K562 (cell line): ENCODE measurements around the gene DENND1A. TPM values are rescaled to one million over a fixed set of nuclear protein-coding genes. Genes with fewer than 3 reads are reported as not detected.

Experiments
- ATAC-seq: fragments of 200-7000 bp; cut with Tn5 transposase; 3 replicates; pipeline ENCODE4 v1.9.1; 2020; ENCODE audit warnings: moderate library complexity
- BruUV-seq: library from RNA; stranded (reverse); fragments of 400-500 nt; replicated peaks from 2 replicates; lab custom pipeline; 2021; lab: Mats Ljungman, UMichigan
- CTCF ChIA-PET: fragments of 300-600 bp; formaldehyde crosslinking; extraction: SDS; loops from one replicate; lab custom pipeline; 2021; ENCODE audit warnings: low intra/inter-chr PET ratio; lab: Yijun Ruan, JAX
- POLR2A ChIA-PET: fragments of 300-600, 350-650 bp; sonication (Branson Sonifier 250); formaldehyde crosslinking; extraction: SDS; loops from one replicate; lab custom pipeline; 2021; ENCODE audit warnings: antibody characterized with exemption, inconsistent platforms; lab: Yijun Ruan, JAX
- DNase-seq, 4 experiments: peaks; one replicate each; pipeline versions ENCODE4 v3.0.0 to v3.0.0-alpha.2; 2011 to 2018; ENCODE audit warnings: low spot score in 3 of 4, mixed read lengths in 3 of 4; ENCODE audit errors: extremely low read depth in 1 of 4
- FAIRE-seq: peaks from 2 replicates; lab custom pipeline; 2011; peaks lifted over from hg19 to GRCh38; lab: Jason Lieb, UNC
- H2AFZ ChIP-seq: 2 replicates; pipeline ENCODE4 v1.6.0; 2011; ENCODE audit warnings: low read depth, low read length, control low read depth, inconsistent platforms
- H3K27ac ChIP-seq: fragments of 200-600 bp; 3 replicates; pipeline ENCODE4 v1.8.0; 2011; ENCODE audit warnings: low read depth, mild to moderate bottlenecking, control low read depth, inconsistent platforms, low read length, moderate library complexity, mixed read lengths; ENCODE audit errors: extremely low read depth
- H3K27me3 ChIP-seq, 2 experiments: fragments of 300-600 bp in 1 of 2; 2 replicates in 1 of 2; 3 replicates in 1 of 2; pipeline versions ENCODE4 v1.6.0 to v1.8.0; 2011; ENCODE audit warnings: inconsistent platforms in 2 of 2, low read length in 2 of 2, mild to moderate bottlenecking in 1 of 2, mixed read lengths in 1 of 2, moderate library complexity in 1 of 2; ENCODE audit not compliant: control insufficient read depth in 2 of 2, insufficient read depth in 2 of 2
- H3K36me3 ChIP-seq: fragments of 300-600 bp; 3 replicates; pipeline ENCODE4 v1.8.0; 2011; ENCODE audit warnings: mild to moderate bottlenecking, low read length, inconsistent platforms; ENCODE audit not compliant: control insufficient read depth, insufficient read depth
- H3K4me1 ChIP-seq, 2 experiments: fragments of 200-600 bp in 1 of 2; replicated peaks in 1 of 2; 2 replicates in 1 of 2; 3 replicates in 1 of 2; pipeline versions ENCODE4 v1.5.1 to v1.8.0; 2011; ENCODE audit warnings: inconsistent platforms in 2 of 2, low read length in 2 of 2, mild to moderate bottlenecking in 1 of 2, mixed read lengths in 1 of 2, moderate library complexity in 1 of 2; ENCODE audit not compliant: control insufficient read depth in 2 of 2, insufficient read depth in 2 of 2
- H3K4me2 ChIP-seq: 2 replicates; pipeline ENCODE4 v1.6.1; 2011; ENCODE audit warnings: low read length, control low read depth, inconsistent platforms, mixed read lengths; ENCODE audit not compliant: insufficient read depth
- H3K4me3 ChIP-seq: fragments of 200-600 bp; sonication (generic), shearing (Covaris generic); 2 replicates; pipeline ENCODE4 v1.5.1; 2016; ENCODE audit warnings: control low read depth, inconsistent platforms
- H3K79me2 ChIP-seq: fragments of 200-600 bp; 3 replicates; pipeline ENCODE4 v1.8.0; 2011; ENCODE audit warnings: low read length, inconsistent platforms; ENCODE audit not compliant: control insufficient read depth, insufficient read depth
- H3K9ac ChIP-seq, 2 experiments: 2 replicates each; pipeline versions ENCODE4 v1.6.0 to v1.6.1; 2011; ENCODE audit warnings: low read depth in 2 of 2, low read length in 2 of 2, control low read depth in 1 of 2, inconsistent platforms in 1 of 2, mild to moderate bottlenecking in 1 of 2, mixed read lengths in 1 of 2; ENCODE audit not compliant: insufficient read depth in 1 of 2
- H3K9me1 ChIP-seq: one replicate; pipeline ENCODE4 v1.6.0; 2011; ENCODE audit warnings: inconsistent platforms, mild to moderate bottlenecking, low read length, moderate library complexity; ENCODE audit not compliant: control insufficient read depth, insufficient read depth
- H3K9me3 ChIP-seq: replicated peaks from 2 replicates; pipeline ENCODE4 v1.5.1; 2011; ENCODE audit warnings: low read depth, low read length, inconsistent platforms; ENCODE audit not compliant: control insufficient read depth, insufficient read depth
- H4K20me1 ChIP-seq: replicated peaks from 2 replicates; pipeline ENCODE4 v1.6.1; 2011; ENCODE audit warnings: low read length, inconsistent platforms, mixed read lengths; ENCODE audit not compliant: control insufficient read depth, insufficient read depth
- CLOCK ChIP-seq: fragments of 250-450 bp; sonication (Bioruptor Pico); IDR thresholded peaks from 2 replicates; pipeline ENCODE4 v1.4.0; 2020; ENCODE audit warnings: mild to moderate bottlenecking, moderate library complexity, borderline replicate concordance
- HMBOX1 ChIP-seq: sonication (generic); IDR thresholded peaks from 2 replicates; pipeline ENCODE4 v1.6.1; 2016
- HNRNPK ChIP-seq: fragments of 200-400 bp; formaldehyde crosslinking; IDR thresholded peaks from one replicate; pipeline ENCODE4 v1.6.1; 2018; ENCODE audit warnings: mild to moderate bottlenecking, low read depth, low read length; ENCODE audit not compliant: poor library complexity, severe bottlenecking
- POLR2AphosphoS2 ChIP-seq: IDR thresholded peaks from 2 replicates; pipeline ENCODE4 v1.6.1; 2012; ENCODE audit warnings: low read length, improper control_type of control experiment
- TAF9B ChIP-seq: fragments of 450-650 bp; IDR thresholded peaks from 2 replicates; pipeline ENCODE4 v1.6.1; 2018; ENCODE audit warnings: mild to moderate bottlenecking; ENCODE audit not compliant: partially characterized antibody
- ZBTB12 ChIP-seq: fragments of 250-450 bp; sonication (Bioruptor Pico); IDR thresholded peaks from 2 replicates; pipeline ENCODE4 v1.4.0; 2020
- WGBS: fragments of 100-300 bp; shearing (Covaris generic); methylation state at CpG from one replicate; pipeline ENCODE4 v1.1.6; 2016; ENCODE audit warnings: low coverage, mixed read lengths; ENCODE audit not compliant: insufficient coverage; ENCODE audit errors: missing lambda C conversion rate; 5-methylcytosine and 5-hydroxymethylcytosine counted together
- in situ Hi-C: fragments of 300-500 bp; cut with MboI; formaldehyde crosslinking; loops from 4 replicates; pipeline ENCODE4 v1.15.0; 2018; ENCODE audit warnings: inconsistent platforms, mixed read lengths
- intact Hi-C: fragments of 100-400 bp; cut with micrococcal nuclease; formaldehyde crosslinking; loops from 2 replicates; pipeline ENCODE4 v1.14.2; 2022
- polyA plus RNA-seq, 8 experiments: library from polyadenylated mRNA; depleted of rRNA in 4 of 8; stranded (reverse) in 5 of 8; unstranded in 3 of 8; fragments of >200 nt; fragmentation: Nextera tagmentation in 2 of 8; fragmentation: Illumina TruSeq in 1 of 8; extraction: Ambion mirVana in 2 of 8; extraction: Trizol in 1 of 8; gene quantifications; 2 replicates each; pipeline versions ENCODE4 v1.2.1 to v1.2.3, GENCODE V29; 2011 to 2014; ENCODE audit warnings: inconsistent platforms in 1 of 8, missing spikeins in 1 of 8
- total RNA-seq, 7 experiments: library from RNA; depleted of rRNA in 6 of 7; stranded (reverse); fragments of >200 nt in 6 of 7; fragmentation: Illumina TruSeq in 2 of 7; extraction: Trizol in 2 of 7; gene quantifications; 2 replicates each; pipeline versions ENCODE4 v1.2.1 to v1.2.3, GENCODE V29; 2011 to 2021; ENCODE audit warnings: low replicate concordance in 1 of 7

Gene DENND1A
- total and polyA plus RNA-seq, 9 of the 15 experiments (the other 6 are each of a cell fraction or from before 2014, with no cell fraction given): 7.6 to 29.5 (median 15.7) TPM

- ATAC-seq: no peak
- peaks cover 43 to 54% of the 10 kb centered on the region in 2 experiments for H3K4me1 ChIP-seq
- intact Hi-C loops: loop anchor here (2.0 kb wide), 2 partner anchors 37 to 73 kb away; partner anchors contain the start of gene STRBP
- no peak overlapping the region for H3K4me2 ChIP-seq
- H3K9me1 ChIP-seq: no peaks in the 10 kb centered on the region
- H3K27me3 ChIP-seq: no peaks in the 10 kb centered on the region
- 70% methylated on average over 4 of the region's 6 CpGs for WGBS
- no peaks in the 10 kb centered on the region for H3K79me2 ChIP-seq
- CTCF ChIA-PET: no interaction called here
- POLR2A ChIA-PET: interaction anchor here (0.6 kb wide), 1 partner anchor 235 kb away, joined by 4 read pairs; no protein-coding TSS in a partner anchor
- no peak overlapping the region for H3K9ac ChIP-seq
- BruUV-seq: no TSS peak
- peak overlapping the region; percentile 14; the same call in 1 of the 2 replicates for H2AFZ ChIP-seq
- H4K20me1 ChIP-seq: no peaks in the 10 kb centered on the region
- FAIRE-seq: no peak
- in situ Hi-C loops: loop anchor here (10.0 kb wide), 1 partner anchor 517 kb away; the partner anchor contains the start of gene PDCL
- H3K27ac ChIP-seq: no peak overlapping the region
- no peaks in the 10 kb centered on the region for H3K9me3 ChIP-seq
- H3K4me3 ChIP-seq: no peak overlapping the region
- no peaks in the 10 kb centered on the region for H3K36me3 ChIP-seq
- no peak for DNase-seq
- no peak for TF ChIP-seq TAF9B
- TF ChIP-seq ZBTB12 (CRISPR knock-in tag): no peak
- no peak for TF ChIP-seq HNRNPK
- TF ChIP-seq POLR2AphosphoS2: no peak
- TF ChIP-seq CLOCK: no peak
- no peak for TF ChIP-seq HMBOX1
These were observed 588.1 kb downstream of the DENND1A start for GRCh38 chr9:123341816-123342215.
